GM12878 (cell line): ENCODE measurements around the gene MGARP. TPM values are rescaled to one million over a fixed set of nuclear protein-coding genes. Genes with fewer than 3 reads are reported as not detected.

ENCODE experiments used
- ATAC-seq: fragments of 200-7000 bp; cut with Tn5 transposase; 3 replicates; pipeline ENCODE4 v1.9.1; 2020; ENCODE audit warnings: mild to moderate bottlenecking, moderate library complexity
- BruUV-seq: library from RNA; stranded (reverse); fragments of 400-500 nt; replicated peaks from 2 replicates; lab custom pipeline; 2021; lab: Mats Ljungman, UMichigan
- CTCF ChIA-PET: fragments of 300-600 bp; sonication (Branson Sonifier 250); formaldehyde crosslinking; extraction: SDS; loops from one replicate; lab custom pipeline; 2021; ENCODE audit warnings: inconsistent platforms; lab: Yijun Ruan, JAX
- POLR2A ChIA-PET: fragments of 350-600 bp; formaldehyde crosslinking; extraction: SDS; loops from one replicate; lab custom pipeline; 2021; ENCODE audit warnings: inconsistent platforms; lab: Charles Lee
- RAD21 ChIA-PET: fragments of 300-600 bp; sonication (Branson Sonifier 250); formaldehyde crosslinking; loops from one replicate; lab custom pipeline; 2023; ENCODE audit warnings: antibody characterized with exemption; ENCODE audit not compliant: unreplicated experiment; lab: Charles Lee
- SMC1A ChIA-PET: fragments of 300-600 bp; sonication (Branson Sonifier 250); formaldehyde crosslinking; loops from one replicate; lab custom pipeline; 2023; ENCODE audit not compliant: unreplicated experiment, uncharacterized antibody; lab: Charles Lee
- DNase-seq: peaks from one replicate; pipeline ENCODE4 v3.0.0-alpha.2; 2011; ENCODE audit warnings: low read depth, low spot score
- FAIRE-seq: peaks from 3 replicates; lab custom pipeline; 2011; peaks lifted over from hg19 to GRCh38; lab: Jason Lieb, UNC
- H2AFZ ChIP-seq: 2 replicates; pipeline ENCODE4 v1.6.0; 2011; ENCODE audit warnings: low read depth, low read length, control low read depth; ENCODE audit not compliant: control insufficient read depth
- H3K27ac ChIP-seq: 2 replicates; pipeline ENCODE4 v1.5.1; 2011; ENCODE audit warnings: control low read depth; ENCODE audit not compliant: control insufficient read depth, insufficient read depth
- H3K27me3 ChIP-seq, 2 experiments: replicated peaks in 1 of 2; 2 replicates each; pipeline versions ENCODE4 v1.6.0 to v1.6.1; 2011; ENCODE audit warnings: low read length in 1 of 2; ENCODE audit not compliant: control insufficient read depth in 2 of 2, insufficient read depth in 2 of 2
- H3K36me3 ChIP-seq, 2 experiments: 2 replicates each; pipeline ENCODE4 v1.5.1; 2011; ENCODE audit warnings: low read length in 1 of 2; ENCODE audit not compliant: control insufficient read depth in 2 of 2, insufficient read depth in 2 of 2
- H3K4me1 ChIP-seq: 2 replicates; pipeline ENCODE4 v1.6.1; 2011; ENCODE audit warnings: mild to moderate bottlenecking, low read length, moderate library complexity, mixed read lengths; ENCODE audit not compliant: control insufficient read depth, insufficient read depth
- H3K4me2 ChIP-seq: 2 replicates; pipeline ENCODE4 v1.6.0; 2011; ENCODE audit warnings: control low read depth; ENCODE audit not compliant: control insufficient read depth, insufficient read depth
- H3K4me3 ChIP-seq: fragments of 200-600 bp; sonication (generic); 2 replicates; pipeline ENCODE4 v1.5.1; 2016
- H3K79me2 ChIP-seq: 2 replicates; pipeline ENCODE4 v1.6.0; 2011; ENCODE audit warnings: low read length; ENCODE audit not compliant: control insufficient read depth, insufficient read depth
- H3K9ac ChIP-seq: 2 replicates; pipeline ENCODE4 v1.8.0; 2011; ENCODE audit warnings: low read length, control low read depth, mixed read lengths; ENCODE audit not compliant: control insufficient read depth, insufficient read depth
- H3K9me3 ChIP-seq: replicated peaks from 3 replicates; pipeline ENCODE4 v1.5.1; 2011; ENCODE audit warnings: mild to moderate bottlenecking, low read length; ENCODE audit not compliant: control insufficient read depth, insufficient read depth
- H4K20me1 ChIP-seq: 2 replicates; pipeline ENCODE4 v1.6.0; 2011; ENCODE audit not compliant: control insufficient read depth, insufficient read depth
- HSF1 ChIP-seq: fragments of 150-350 bp; IDR thresholded peaks from 2 replicates; pipeline ENCODE4 v1.6.1; 2014; ENCODE audit warnings: mild to moderate bottlenecking, low read depth, low read length
- KDM1A ChIP-seq: fragments of 200-600 bp; sonication (generic); IDR thresholded peaks from 2 replicates; pipeline ENCODE4 v1.6.1; 2016; ENCODE audit warnings: borderline replicate concordance
- NBN ChIP-seq: fragments of 450-650 bp; IDR thresholded peaks from 2 replicates; pipeline ENCODE4 v1.6.1; 2016
- NFYA ChIP-seq: IDR thresholded peaks from 2 replicates; pipeline ENCODE4 v1.6.1; 2011; ENCODE audit warnings: low read depth, mild to moderate bottlenecking, low read length, improper control_type of control experiment, borderline replicate concordance
- RAD51 ChIP-seq: fragments of 450-650 bp; IDR thresholded peaks from 2 replicates; pipeline ENCODE4 v1.6.1; 2016; ENCODE audit warnings: moderate library complexity, mild to moderate bottlenecking, inconsistent platforms
- SPI1 ChIP-seq: IDR thresholded peaks from 2 replicates; pipeline ENCODE4 v1.6.1; 2011; ENCODE audit warnings: low read depth, mild to moderate bottlenecking, low read length, moderate library complexity, borderline replicate concordance; ENCODE audit not compliant: insufficient read depth
- YBX1 ChIP-seq: fragments of 450-650 bp; IDR thresholded peaks from 2 replicates; pipeline ENCODE4 v1.6.1; 2016; ENCODE audit warnings: antibody characterized with exemption
- ZBTB40 ChIP-seq: fragments of 450-650 bp; IDR thresholded peaks from 2 replicates; pipeline ENCODE4 v1.6.1; 2016; ENCODE audit warnings: mild to moderate bottlenecking, moderate library complexity, borderline replicate concordance
- ZNF207 ChIP-seq: fragments of 450-650 bp; IDR thresholded peaks from 2 replicates; pipeline ENCODE4 v1.6.1; 2014; ENCODE audit warnings: antibody characterized with exemption, mild to moderate bottlenecking, borderline replicate concordance
- WGBS: methylation state at CpG from one replicate; pipeline ENCODE4 v1.1.6; 2016; ENCODE audit warnings: low lambda C conversion rate; ENCODE audit not compliant: insufficient replicate concordance, insufficient coverage; ENCODE audit errors: missing lambda C conversion rate; 5-methylcytosine and 5-hydroxymethylcytosine counted together
- in situ Hi-C: fragments of 300-500 bp; cut with MboI; formaldehyde crosslinking; loops from 9 replicates; pipeline ENCODE4 v1.14.3; 2018; ENCODE audit warnings: mixed read lengths
- intact Hi-C: fragments of 100-400 bp; cut with micrococcal nuclease; formaldehyde crosslinking; loops from one replicate; pipeline ENCODE4 v1.14.2; 2022; ENCODE audit not compliant: unreplicated experiment
- polyA plus RNA-seq, 11 experiments: library from polyadenylated mRNA; depleted of rRNA in 4 of 11; unstranded in 6 of 11; stranded (reverse) in 5 of 11; fragments of >200 nt; fragmentation: Nextera tagmentation in 4 of 11; fragmentation: Illumina TruSeq in 1 of 11; extraction: Ambion mirVana in 4 of 11; extraction: Trizol in 1 of 11; gene quantifications; 1 replicate in 1 of 11; 2 replicates in 10 of 11; pipeline versions ENCODE4 v1.2.1 to v1.2.3, GENCODE V29; 2011 to 2016; ENCODE audit warnings: inconsistent platforms in 2 of 11, missing spikeins in 2 of 11, low read depth in 1 of 11
- total RNA-seq, 4 experiments: library from RNA; depleted of rRNA in 3 of 4; stranded (reverse); fragments of >200 nt in 3 of 4; fragmentation: Illumina TruSeq in 1 of 4; extraction: Trizol in 1 of 4; gene quantifications; 2 replicates each; pipeline versions ENCODE4 v1.2.1 to v1.2.3, GENCODE V29; 2013 to 2021

MGARP gene
- total and polyA plus RNA-seq, 10 of the 15 experiments (the other 5 are each of a cell fraction or from before 2014, with no cell fraction given) = 0.04 to 0.23 (median 0.08) TPM; not detected in 7

GRCh38 chr4:139316733-139317132, 36.7 kb upstream of the MGARP start:
- no peak overlapping the region for H2AFZ ChIP-seq
- TF ChIP-seq SPI1 = peak; percentile 55; the same call in 1 of the 2 replicates
- TF ChIP-seq YBX1 = no peak
- no peaks in the 10 kb centered on the region for H3K27me3 ChIP-seq
- H3K27ac ChIP-seq = peak overlapping the region; percentile 29; the same call in 1 of the 2 replicates
- ChIA-PET SMC1A (interaction anchor here (0.7 kb wide), 1 partner anchor 1060 kb away, joined by 3 read pairs; no protein-coding TSS in a partner anchor), POLR2A (interaction anchor here (1.6 kb wide), 1 partner anchor 15 kb away, joined by 7 read pairs; no protein-coding TSS in a partner anchor), RAD21 (no interaction called here), CTCF (interaction anchor here (1.0 kb wide), 1 partner anchor 102 kb away, joined by 3 read pairs; no protein-coding TSS in a partner anchor)
- peaks cover 95% of the 10 kb centered on the region for H3K79me2 ChIP-seq
- no peak overlapping the region for H3K9ac ChIP-seq
- in situ Hi-C loops = loop anchor here (25.0 kb wide), 1 partner anchor 1104 kb away; no protein-coding TSS in a partner anchor
- H3K4me2 ChIP-seq = no peak overlapping the region
- ATAC-seq (no peak), FAIRE-seq (no peak), DNase-seq (no peak)
- no peaks in the 10 kb centered on the region for H4K20me1 ChIP-seq
- WGBS = 75% methylated on average over 2 of the region's 2 CpGs
- peaks cover 0 to 2% of the 10 kb centered on the region in 2 experiments; a peak in 1 of 4 replicates for H3K36me3 ChIP-seq
- intact Hi-C loops = no loop called here
- no peaks in the 10 kb centered on the region; the same call in none of the 3 replicates for H3K9me3 ChIP-seq
- no peak overlapping the region for H3K4me3 ChIP-seq
- H3K4me1 ChIP-seq = peaks cover 20% of the 10 kb centered on the region
- BruUV-seq = no TSS peak

GRCh38 chr4:139315221-139315675, 35.2 kb upstream of the MGARP start:
- RAD21 ChIA-PET = interaction anchor here (0.6 to 1.8 kb wide), 4 partner anchors 8 to 144 kb away, joined by 3 to 13 read pairs (median 4); partner anchors contain the start of genes NAA15 and NDUFC1
- in situ Hi-C loops (loop anchor here (25.0 kb wide), 1 partner anchor 1103 kb away; no protein-coding TSS in a partner anchor), intact Hi-C loops (loop anchor here (1.0 kb wide), 1 partner anchor 13 kb away; the partner anchor contains the start of gene NDUFC1)
- no TSS peak for BruUV-seq
- peaks cover 95% of the 10 kb centered on the region for H3K79me2 ChIP-seq
- POLR2A ChIA-PET = interaction anchor here (1.1 to 2.0 kb wide), 5 partner anchors 10 to 19 kb away, joined by 3 to 20 read pairs (median 4); partner anchors contain the start of genes NAA15 and NDUFC1
- CTCF ChIA-PET = interaction anchor here (1.0 to 2.0 kb wide), 3 partner anchors 13 to 19 kb away, joined by 3 to 20 read pairs (median 3); partner anchors contain the start of gene NDUFC1
- H3K36me3 ChIP-seq = peaks cover 0 to 2% of the 10 kb centered on the region in 2 experiments; a peak in 1 of 4 replicates
- H3K4me2 ChIP-seq = peak overlapping the region; percentile 39
- peak; percentile 82 for ATAC-seq
- peak overlapping the region; percentile 29 for H3K27ac ChIP-seq
- 0 out of 2 replicates have a peak overlapping the region, but pooled peaks have one; percentile 40 for H3K9ac ChIP-seq
- H3K27me3 ChIP-seq = no peaks in the 10 kb centered on the region
- H3K4me3 ChIP-seq = peak overlapping the region; percentile 39; the same call in 1 of the 2 replicates
- SMC1A ChIA-PET = interaction anchor here (1.1 to 2.0 kb wide), 5 partner anchors 14 to 53 kb away, joined by 3 to 10 read pairs (median 5); partner anchors contain the start of gene NAA15
- peak; percentile 69 for FAIRE-seq
- H4K20me1 ChIP-seq = no peaks in the 10 kb centered on the region
- H3K9me3 ChIP-seq = no peaks in the 10 kb centered on the region; the same call in none of the 3 replicates
- H3K4me1 ChIP-seq = peaks cover 20% of the 10 kb centered on the region
- DNase-seq = peak; percentile 45
- WGBS = 2% methylated on average over 13 of the region's 13 CpGs
- no peak overlapping the region; the same call in 1 of the 2 replicates for H2AFZ ChIP-seq
- no peak for TF ChIP-seq HSF1
- TF ChIP-seq KDM1A = no peak
- no peak for TF ChIP-seq ZNF207
- no peak for TF ChIP-seq ZBTB40
- no peak for TF ChIP-seq NFYA
- 0 out of 2 replicates have a peak, but pooled peaks have one; percentile 9 for TF ChIP-seq NBN
- TF ChIP-seq RAD51 = no peak
